SKM-1 treated with dmso at 0.1 percent for 144 hours (cell line): ENCODE results near the gene PDCD10.

ENCODE experiments used
- DNase-seq: peaks from one replicate; lab custom pipeline; 2025; ENCODE audit not compliant: unreplicated experiment; lab: John Stamatoyannopoulos, UW

Gene PDCD10

DNA sequence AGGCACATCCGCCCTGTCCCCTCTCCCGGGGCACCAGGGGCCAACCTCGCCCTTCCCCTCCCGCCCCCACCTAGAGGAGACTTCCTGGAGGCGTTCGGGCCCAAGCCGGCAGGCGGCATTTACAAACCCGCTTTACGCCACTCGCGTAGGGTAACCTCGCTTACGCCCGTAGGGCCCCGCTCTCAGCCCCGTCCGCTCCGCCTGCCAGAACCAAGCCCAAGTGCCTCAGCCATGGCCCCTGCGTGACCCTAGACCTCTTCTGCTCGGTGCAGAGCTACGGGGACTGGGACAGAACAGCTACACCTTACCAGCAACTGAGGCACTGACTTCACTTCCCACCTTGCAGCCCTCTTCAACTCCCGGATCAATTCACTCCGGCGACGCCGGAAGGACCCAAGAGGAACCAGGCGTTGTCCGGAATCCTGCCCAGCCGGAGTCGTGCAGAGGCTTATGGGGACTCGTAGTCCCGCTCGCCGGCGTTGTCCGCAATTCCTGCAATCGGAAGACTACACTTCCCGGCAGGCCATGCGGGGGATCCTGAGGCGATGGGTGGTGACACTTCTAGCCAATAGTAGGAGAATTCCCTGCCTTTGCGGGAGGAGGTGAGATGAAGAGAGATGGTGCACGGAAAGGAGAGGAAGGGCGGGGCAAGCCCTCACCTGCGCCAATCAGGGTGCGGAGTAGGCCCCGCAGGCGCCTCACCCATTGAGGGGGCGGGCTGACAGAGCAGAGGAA lies at the start of gene PDCD10:
Gene PDCD10, minus strand, starts transcription at position 395 of the 735 bp plus-strand sequence. CDS start 14,735 bp downstream, outside the sequence.
- DNase-seq, result peak; percentile 99

DNA sequence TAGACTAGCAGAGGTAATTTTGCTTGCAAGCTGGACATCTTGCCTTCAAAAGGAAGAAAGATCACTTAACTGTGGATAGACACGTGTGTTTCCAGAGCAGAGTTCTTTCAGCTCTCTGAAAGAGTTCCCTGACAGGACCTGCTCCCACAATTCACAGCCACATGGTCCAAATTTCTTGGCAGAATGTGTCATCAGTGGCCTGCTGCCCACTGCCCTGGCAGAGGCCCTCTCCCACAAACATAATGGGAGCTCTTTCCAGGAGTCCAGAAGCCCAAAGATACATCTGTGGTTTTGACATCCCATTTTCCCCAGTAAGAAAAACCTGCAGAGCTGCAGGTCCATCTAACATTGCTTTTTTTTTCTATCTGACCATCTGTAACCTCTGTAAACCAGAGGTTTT lies 49.1 kb upstream of the PDCD10 start:
- no peak for DNase-seq

DNA sequence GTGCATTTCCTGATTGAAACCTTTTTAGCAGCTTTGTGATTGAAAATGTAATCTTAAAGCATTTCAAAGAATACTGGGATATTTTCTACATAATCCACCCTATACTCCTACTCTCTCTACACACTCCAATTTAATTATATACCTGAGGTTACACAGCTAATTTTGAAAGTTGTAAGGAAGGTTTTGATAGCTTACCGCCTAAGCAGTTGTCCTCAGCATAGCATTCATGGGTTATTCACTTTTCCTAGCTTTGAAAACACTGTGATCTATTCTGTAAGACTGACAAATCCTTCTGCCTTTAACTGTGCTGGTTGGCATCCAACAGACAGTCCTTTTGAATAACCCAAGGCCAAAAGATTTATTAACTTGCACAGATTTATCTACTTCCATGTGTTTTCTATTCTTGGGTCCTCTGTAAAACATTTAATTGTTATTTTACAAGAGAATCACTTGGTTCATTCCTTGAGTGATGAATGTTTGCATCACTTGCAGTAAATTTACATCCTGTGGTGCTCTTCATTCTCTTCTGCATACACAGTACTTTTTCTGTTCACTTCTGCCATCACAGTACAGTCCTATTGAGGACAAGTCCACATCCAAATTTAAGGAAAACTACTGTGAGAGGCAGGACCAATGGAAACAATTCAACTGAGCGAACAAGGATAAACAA lies 45.7 kb upstream of the PDCD10 start:
- no peak for DNase-seq

DNA sequence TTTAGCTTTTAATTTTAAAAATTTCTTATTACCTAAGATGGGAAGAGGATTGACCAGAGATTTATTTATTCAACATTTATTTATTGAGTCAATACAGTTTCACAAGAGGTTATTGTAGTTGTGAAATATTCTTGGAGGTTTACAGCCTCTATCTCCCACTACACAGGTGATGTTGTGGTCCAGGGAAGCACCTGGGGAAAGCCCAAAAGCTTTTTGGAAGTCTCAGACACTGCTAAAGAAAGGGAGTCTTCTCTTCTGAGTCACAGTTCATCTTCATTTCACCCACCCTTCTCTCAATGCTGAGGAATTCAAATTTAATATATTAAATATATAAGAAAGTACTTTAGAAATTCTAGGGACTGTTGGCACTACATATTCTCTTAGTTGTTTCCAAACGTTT lies 42.7 kb upstream of the PDCD10 start:
- no peak for DNase-seq

DNA sequence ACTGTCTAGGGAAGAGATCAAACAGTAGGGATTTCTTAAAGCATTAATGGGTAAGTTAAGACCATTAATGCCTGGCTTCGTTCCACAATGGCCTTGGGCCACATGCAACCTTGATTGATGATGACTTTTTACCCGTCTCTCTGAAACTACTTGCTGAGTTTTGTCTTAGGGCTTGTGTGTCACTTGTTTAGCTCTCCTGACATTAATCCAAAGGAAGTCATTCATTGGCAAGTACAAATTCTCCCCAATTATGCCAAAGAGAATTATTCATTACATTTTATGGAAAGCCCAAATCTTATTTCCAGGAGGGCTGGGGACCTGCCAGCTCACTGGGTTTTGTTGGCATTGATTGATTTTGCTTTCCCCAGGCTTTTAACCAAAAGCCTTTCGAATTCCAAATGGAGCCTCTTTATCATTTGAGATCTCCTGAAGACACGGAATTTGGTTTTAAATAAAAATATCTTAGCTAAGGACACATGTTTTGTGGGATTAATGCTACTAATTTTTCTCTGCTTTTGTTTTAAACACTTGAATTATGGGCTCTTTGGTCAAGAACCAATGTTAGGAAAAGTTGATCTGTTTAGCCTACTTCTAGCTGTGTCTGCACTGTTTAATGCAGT lies 41.5 kb upstream of the PDCD10 start:
- no peak for DNase-seq

DNA sequence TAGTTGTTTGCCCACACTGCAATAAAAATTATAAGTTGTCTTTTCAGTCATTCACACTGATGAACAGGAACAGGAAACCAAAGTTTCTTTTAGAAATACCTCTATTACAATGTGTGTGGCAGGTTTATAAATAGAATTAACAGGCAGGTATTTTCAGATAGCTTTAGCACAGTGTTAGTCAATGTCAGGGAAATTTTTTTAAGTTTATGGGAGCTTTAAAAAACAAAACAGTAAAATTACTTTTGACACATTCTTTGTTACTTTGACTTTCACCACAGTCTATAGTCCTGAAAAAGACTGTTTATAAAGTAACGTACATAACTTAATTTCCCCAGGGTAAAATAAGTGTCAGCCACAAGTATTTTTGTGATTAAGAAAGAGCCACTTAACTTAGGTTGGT lies 38.9 kb upstream of the PDCD10 start:
- DNase-seq, result no peak

DNA sequence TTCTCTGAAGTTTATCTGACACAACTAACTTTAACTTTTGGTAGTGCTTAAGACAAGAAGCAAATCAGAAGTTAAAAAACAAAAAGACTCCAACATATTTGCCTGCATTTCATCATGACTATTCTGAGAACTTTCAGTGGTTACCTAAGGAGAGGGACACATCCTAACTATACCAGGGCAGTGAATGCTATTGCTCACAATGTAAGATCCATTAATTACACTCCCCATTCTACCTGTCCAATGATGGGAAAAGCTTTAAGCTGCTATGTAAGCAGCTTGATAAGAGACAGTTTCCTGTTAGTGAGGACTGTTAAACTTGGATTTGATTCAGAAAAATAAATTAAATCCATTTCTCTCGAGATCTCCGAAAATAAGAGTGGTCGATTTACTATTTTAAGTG lies 38.3 kb upstream of the PDCD10 start:
- DNase-seq, result no peak

DNA sequence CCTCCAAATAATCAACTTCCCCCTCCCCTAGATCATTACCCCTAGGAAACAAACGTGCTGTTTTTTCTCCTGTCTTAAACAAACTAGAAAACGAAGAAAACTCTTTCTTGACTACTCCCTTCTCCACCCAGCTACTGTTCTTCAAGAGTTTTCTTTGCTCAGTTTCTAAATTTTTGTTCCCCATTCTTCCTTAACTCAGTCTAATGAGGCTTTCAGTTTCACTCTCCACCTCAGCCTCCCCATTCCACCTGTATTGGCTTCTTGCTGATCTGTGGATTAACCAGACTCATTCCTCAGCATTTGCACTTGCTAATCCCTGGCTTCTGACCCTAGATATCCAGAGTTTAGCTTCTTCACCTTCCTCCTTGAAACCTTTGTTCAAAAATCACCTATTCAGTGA lies 27.6 kb upstream of the PDCD10 start:
- no peak for DNase-seq

DNA sequence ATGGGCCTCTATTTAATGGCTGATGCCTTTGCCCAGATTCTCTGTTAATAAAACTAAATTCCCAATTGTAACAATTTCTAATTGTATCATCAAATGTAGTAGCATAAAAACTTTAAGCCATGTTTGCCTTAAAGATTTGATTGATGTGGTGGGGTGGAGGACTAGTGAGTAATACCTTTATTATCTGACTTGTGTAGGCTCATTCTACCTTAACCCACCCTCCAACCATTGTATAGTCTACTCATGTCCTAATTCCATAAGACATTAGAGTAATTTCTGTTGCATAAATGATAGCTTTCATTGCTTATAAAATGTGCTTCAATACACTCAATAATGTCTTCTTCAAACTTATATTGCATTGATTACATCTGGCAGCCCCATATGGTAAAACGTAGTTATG lies 26.6 kb upstream of the PDCD10 start:
- no peak for DNase-seq

DNA sequence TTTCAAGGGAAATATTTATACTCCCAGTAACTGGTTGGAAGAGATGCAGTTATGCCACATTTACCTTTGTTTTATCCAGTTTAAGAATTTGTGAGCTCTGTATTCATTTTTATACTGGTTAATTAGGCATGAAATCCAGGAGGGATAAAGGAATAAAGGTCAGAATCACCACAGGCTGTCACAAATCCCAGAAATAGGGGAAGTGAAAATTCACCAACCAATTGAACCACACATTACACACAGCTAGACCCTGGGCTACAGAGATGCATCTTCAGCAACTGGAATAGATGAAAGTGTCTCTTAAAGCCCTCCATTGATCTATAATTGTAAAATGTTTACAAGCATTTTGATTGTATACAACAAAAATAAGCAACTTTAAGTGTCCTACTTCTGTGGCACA lies 19.4 kb upstream of the PDCD10 start:
- DNase-seq, result no peak

DNA sequence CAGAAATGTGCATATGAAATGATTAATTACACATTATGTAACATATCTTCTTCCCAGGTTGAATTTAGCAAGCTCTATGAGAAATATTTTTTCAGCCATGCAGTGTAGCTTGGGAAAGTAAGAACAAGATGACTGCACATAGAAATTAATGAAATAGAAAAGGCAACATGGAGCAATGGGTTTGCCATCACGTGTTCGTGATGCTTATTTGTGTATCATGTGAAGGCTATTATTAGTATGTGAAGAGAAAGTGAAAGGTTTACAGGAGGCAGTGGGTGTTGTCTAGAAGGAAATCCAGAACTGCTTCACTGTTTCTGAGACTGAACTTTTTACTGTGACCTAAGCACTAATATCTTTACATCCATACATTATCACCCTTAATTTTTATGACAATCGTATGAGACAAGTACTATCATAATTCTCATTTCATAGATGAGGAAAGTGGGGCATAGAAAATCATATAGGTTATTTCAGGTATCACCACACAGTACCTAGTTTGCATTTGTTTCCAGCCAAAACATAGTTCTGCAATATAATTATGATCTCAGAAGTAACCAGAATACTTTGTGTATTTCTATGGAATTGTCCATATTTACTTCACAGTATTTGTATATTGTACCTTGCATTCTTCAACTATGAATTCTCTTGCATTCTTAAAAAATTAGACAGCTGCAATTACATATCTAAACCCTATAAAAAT lies 15.7 kb upstream of the PDCD10 start:
- DNase-seq, result no peak

DNA sequence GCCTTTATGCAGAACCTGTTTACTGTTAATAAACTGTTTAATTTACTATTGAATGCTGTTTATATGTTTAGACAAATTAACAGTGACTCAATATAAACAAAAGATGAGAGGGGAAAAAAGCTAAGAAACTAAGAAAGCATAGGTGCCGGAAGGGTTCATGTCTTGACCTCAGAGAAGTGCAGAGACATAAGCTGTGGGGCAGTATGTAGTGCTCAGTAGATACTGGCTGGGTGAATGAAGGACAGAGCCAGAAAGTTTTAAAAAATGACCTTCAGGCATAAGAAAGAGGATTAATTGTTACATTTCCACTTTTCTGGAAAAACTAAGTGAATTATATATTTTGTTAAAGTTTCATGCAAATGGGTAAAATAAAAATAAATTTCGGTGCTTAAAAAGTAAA lies 15.0 kb upstream of the PDCD10 start:
- no peak for DNase-seq

DNA sequence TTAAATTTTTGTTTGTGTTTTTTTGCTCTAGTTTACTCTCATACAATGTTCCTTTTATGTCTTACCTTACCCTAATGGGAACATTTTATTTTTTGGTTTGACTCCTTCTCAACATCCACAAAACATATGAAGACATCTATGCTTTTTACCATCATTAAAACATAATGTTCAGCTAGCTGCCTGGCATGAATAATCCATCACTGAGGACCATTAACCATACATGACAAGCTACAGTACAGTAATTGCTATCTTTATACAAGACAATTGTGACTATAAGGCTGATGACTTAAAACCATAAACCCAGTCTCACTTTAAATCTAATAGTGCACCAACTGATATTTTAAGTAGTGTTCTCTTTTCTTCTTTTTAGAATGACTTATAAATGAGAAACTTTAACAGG lies 14.5 kb upstream of the PDCD10 start:
- DNase-seq, result no peak

DNA sequence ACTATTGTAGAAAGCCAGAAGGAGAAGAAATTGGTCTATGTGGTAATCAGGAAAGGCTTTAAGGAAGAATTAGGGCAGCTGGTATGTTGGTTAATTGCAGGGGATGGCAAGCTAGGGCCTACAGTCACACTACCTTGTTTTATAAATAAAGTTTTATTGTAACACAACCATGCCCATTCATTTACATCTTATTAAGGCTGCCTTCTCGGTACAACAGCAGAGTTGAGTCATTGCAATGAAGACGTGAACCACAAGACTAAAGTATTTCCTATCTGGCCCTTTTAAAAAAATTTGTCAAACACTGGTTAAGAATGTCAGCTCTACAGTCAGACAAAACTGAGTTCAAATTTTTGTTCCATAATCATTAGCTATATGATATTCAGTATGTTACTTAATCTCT lies 9.1 kb upstream of the PDCD10 start:
- DNase-seq, result peak; percentile 20

DNA sequence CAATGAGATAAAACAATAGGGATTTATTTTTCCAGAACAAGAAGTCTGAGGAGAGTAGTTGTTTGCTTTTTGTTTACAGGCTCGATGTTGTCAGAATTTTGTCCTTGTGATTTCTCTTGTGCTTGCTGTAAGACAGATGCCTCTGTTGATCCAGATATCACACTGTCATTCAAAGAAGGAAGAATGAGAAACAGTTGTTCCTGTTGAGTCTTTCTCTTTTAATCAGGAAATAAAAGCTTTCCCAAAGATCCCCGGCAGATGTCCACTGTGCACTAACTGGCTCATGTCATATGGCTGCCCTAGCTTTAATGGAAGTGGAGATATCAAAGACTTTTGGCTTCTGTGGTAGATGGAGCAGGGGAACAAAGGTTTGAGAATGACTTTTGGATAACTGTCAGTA lies 7.6 kb upstream of the PDCD10 start:
- DNase-seq, result no peak

DNA sequence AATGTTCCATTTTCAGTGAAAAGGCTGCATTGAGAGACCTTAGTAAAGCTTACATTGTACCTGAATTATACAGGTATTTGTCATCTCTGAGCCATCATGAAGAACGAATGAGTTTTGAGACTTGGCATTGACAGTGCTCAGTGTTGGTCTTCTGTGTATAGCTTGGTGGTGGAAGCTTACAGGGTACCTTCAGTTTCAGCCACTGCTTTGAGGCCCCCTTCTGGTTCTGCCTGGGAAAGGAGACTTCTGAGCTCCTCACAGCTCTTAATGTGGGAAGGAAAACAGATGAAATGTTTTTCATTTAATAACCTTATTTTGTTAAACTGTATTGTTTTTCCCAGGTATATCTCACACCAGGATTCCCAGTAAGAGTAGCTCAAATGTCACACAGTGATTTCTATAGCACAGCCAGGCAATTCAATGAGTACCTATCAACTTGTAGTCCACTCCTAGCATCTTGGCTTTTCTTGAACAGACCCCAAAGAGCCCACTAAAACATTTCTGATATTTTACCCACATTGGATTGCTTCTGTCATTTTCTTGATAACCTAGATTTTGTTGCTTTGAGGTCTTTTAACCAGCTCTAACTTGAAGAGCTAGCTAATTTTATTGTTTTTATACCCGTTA lies 6.4 kb upstream of the PDCD10 start:
- peak; percentile 14 for DNase-seq

DNA sequence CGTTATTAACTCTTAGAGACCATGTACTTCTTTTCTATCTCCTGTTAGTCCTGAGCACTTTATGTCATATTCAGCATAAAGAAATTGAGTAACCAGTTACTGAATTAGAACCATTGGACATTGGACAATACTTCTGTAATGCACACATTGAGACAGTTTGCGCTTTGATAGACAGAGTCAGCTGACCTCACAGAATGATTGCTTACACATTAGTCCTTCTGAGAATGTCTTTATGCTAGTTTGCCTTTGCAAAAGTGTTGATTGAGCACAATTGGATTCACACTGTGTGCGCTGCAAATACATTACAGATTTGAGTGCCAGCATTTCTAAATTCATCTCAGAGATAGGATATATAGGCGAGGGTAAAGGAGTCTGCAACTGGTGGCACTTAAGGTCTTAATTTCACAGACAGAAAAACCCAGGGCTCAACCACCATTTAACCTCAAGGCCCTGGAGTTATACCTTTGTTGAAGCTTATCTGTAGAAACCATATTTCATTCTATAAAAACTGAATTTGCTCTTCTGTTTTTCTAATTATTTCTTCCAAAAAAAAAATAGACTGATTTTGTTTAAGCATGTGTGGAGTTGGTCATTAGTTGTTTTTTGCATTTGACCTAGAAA lies 4.6 kb upstream of the PDCD10 start:
- no peak for DNase-seq

DNA sequence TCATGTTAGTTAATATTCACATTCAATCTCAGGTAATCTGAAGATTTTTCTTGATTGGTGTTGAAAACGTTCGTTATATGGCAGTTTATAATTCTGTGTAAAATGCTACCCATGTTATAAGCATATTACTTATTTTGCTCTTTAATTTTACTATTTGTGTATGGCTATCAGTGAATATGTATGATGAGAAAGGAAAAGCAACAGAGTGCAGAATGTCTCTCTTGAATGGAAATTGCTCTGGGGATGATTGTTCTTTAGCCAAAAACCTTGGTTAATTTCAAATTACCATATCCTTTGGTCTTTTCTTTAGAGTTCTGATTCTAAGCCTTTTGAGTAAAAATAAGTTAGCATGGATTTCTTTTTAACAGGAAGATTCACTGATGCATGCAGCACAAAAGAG lies 3.3 kb upstream of the PDCD10 start:
- no peak for DNase-seq

DNA sequence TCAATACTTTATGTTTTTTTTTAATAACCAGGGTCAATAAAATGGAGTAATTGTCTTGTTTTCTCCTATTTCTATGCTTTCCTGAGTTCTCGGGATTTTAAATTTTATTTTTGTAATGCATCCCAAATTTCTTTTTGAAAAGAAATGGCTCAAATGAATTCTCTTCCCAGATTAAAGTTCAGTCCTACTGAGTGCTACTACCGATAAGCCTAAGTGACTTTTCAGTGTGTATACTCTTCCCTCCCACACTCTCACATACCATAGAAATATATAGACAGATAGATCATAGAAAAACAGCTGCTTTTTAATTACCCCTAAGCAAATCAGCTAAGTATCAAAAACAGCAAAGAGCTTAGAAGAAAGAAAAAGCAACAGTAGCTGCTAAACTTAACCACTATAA lies 2.3 kb upstream of the PDCD10 start:
- no peak for DNase-seq

DNA sequence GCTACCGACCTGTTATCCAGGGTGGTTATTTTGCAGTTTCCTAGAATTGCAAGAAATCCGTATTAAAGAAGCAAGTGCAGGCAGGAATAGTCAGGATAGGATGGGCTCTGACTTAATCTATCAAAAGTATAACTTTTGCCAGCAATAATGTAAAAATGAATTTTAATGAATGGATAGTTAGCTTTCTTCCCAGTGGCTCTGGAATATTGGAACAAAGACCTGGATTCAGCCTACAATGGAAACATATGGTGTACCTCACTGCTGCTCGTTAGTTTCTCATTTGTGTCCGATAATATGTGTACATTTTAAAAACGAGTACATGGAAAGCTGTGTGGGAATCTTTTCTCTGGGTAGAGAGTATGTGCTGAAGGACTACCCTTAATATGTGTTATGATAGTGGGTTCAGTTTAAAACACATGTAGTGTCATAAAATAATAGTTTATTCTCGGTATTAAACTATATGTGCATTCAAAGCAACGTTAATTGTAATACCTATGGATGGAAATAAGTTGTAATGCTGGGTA lies 1.6 kb upstream of the PDCD10 start:
- DNase-seq, result no peak
